ENCODE data around the gene BRINP1.

BRINP1 gene

DNA sequence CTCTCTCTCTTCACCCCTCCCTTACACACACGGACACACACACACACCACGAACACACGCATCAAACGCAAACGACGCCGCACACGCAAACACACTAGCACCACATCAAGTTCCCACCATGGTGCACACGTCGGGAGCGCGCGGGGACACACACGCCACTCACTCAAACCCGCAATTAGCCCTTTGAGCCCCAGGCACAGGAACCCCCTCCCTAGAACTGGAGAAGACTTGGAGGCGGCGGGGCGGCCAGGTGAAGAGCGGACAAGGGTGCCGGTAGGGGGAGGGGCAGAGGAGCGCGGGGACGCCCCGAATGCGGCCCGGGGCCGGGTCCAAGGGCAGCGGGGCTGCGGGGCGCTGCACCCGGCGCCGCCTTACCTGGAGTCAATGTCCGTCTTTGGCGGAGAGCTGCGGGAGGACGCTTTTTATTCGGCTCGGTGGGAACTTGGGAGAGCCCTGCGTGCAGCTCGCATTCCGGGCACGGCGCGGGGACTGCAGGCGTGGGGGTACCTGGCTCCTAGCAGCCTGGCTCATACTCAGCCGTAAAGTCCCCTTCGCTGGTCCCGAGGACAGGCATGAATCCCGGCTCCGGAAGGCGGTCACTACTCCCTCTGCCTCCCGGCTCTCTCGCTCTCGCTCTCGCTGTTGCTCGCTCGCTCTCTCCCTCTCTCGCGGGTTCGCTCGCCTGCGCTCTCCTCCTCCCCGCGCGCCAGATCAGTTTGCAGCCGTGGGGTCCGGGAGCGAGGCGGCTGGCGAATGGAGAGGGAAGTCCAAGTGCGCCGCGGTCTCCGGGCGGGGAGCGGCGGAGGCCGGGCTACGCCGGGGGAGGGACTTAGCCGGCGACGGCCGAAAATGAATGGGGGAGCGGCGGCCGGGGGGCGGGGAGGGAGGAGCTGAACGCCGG lies at the start of gene BRINP1:
Gene BRINP1 (minus strand): TSS at position 755 of the 901 bp plus-strand sequence. CDS start 56,080 bp downstream, outside the sequence.
- no peak for DNase-seq (ENCODE audit: low read depth in 3 of 3)

DNA sequence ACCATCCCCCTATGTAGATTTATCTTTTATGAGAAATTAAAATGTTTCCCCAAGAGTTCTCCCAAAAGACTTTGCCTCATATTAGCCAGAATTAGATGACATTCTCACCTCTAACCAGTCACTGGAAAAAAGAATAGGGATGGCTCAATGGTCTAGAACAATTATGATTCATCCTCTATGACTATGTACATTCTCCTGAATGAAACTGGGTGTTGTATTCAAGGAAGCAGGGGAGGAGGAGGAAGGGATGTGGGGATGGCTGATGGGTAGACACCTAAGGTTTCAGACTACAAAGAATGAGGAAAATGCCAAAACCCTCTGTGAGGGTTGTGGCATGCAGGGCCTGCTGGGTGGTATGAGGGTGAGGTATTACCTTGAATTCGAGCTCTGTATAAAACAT lies 49.5 kb upstream of the BRINP1 start:
- DNase-seq (ENCODE audit: low read depth in 3 of 3) = no peak

- DNase-seq (ENCODE audit: low read depth in 3 of 3) = no peak
Observed at GRCh38 chr9:119416793-119417192, 47.6 kb upstream of the BRINP1 start.

DNA sequence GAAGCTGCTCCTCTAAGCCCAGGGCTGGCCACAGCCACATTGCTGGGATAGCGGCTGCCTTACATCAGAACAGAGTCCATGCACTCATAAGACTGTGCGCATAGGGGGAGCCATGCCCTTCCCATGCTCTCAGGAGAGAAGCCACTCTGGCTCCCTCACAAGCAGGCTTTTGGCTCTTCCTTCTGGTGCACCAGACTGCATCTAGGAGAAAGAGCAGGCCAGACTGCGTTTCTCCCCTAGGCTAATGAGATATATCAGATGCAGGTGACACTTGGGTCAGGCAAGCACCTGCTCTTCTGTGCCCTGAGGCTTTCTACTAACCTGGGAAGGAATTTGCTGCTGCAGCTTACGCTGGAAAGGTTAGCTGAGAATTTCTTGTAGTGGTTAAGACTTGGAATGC lies 43.2 kb upstream of the BRINP1 start:
- DNase-seq (ENCODE audit: low read depth in 3 of 3) = no peak

DNA sequence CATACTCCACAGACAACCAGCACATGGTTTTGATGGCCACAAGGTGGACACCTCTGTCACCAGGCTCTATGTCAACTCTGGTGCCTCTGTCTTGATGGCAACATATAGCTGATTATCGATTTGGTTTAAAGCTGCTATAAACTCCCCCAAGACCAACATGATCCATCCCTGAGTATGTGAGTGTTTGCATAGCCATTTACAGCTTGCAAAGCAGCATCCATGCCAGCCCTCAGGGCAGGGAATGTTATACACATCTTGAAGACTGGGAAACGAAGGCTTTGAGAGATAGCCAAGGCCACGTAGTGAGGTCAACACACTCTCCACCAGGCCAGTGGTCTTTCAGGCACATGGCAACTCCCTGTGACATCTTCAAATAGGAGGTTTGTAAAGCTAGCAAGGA lies 40.3 kb upstream of the BRINP1 start:
- DNase-seq (ENCODE audit: low read depth in 3 of 3) = no peak

GRCh38 chr9:119400606-119401005 lies 31.4 kb upstream of the BRINP1 start:
- DNase-seq (ENCODE audit: low read depth in 3 of 3) = no peak

DNA sequence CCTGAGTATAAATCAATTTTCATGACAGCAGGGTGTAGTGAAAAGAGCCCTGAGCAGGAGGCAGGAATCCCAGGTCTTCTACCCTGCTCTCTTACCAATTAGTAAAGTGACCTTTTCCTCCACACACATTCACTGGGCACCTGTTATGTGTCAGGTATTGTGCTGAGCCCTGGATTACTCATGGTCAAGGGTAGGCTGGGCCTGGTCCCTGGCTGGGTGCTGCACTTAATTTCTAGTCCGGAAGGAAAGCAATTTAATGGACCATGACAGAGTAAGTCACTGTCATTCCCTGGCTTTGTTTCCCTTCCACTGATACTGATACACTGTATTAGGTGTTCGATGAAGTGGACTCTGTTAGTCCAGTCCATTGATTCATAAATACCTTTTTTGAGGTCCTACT lies 29.1 kb upstream of the BRINP1 start:
- no peak for DNase-seq (ENCODE audit: low read depth in 3 of 3)

GRCh38 chr9:119391878-119392277 lies 22.6 kb upstream of the BRINP1 start:
- no peak for DNase-seq (ENCODE audit: low read depth in 3 of 3)

DNA sequence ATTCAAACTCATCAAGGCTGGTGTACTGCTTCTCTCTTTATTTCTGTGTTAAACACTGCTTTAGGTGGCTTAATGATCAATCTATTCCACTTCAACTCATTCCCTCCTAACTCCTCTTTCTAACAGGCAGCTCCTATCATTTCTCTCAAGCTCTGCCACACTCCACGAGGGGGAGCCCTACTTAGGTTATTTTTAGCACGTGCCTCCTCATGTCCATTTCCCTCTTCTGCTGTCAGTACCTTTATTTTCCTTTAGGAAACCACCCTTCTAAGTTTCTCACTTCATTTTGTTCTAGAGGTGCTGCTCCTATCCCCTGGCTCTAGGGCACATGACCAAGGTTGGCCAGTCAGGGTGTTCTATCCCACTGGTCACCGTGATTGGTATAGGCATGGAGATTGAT lies 6.7 kb upstream of the BRINP1 start:
- no peak for DNase-seq (ENCODE audit: low read depth in 3 of 3)

DNA sequence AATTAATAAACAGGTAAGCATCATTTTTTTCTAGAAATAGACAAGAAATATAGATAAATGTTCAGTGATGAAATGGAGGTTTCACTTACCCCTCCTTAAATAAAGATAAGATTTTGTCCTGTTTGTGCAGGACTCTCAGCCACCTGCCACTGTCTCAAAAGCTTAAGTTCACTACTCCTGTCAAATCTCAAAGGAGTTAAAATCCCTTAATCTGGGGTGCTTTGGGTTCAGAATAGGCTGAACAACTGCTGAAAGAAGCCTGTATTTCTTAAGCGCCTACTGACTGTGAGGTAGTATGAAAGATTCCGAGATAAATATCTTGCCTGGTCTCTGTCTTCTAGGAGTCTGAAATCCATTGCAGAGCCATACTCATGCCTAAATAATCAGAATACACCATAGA lies 3.7 kb upstream of the BRINP1 start:
- DNase-seq (ENCODE audit: low read depth in 3 of 3) = no peak

- DNase-seq (ENCODE audit: low read depth in 3 of 3) = no peak
Observed at GRCh38 chr9:119370816-119371215, 1.6 kb upstream of the BRINP1 start.

DNA sequence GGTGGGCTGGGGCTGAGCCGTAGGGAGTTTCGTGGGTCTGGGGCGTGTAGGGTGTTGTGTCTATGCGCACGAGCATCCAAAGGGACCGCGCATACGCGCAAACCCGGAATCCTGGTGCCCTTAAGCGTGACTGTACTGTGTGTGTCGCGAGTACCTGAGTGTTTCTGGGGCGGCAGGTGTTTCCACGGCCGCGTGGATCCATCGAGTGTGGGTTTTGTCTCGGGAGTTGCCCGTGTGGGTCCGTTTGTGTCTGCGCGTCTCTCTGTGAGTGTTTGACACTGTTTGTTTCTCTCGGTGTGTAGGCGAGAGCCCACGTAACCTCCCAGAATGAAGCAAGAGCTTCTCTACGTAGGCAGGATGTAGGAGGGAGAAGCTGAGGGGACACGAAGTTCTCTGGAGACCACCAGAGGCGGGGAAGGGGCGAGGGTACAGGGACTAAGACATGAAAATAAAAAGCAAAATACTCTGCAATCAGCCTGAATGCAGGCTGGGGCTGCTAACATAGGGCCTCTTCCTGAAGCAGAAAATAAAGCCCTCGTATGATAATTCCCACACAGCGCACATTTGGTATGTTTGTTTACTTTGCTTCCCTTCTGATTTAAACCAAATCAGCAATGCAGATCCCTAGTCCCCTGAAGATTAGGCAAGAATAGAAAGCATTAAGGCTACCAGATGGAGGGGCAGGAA lies 588 bp upstream of the BRINP1 start:
- DNase-seq (ENCODE audit: low read depth in 3 of 3) = no peak

DNA sequence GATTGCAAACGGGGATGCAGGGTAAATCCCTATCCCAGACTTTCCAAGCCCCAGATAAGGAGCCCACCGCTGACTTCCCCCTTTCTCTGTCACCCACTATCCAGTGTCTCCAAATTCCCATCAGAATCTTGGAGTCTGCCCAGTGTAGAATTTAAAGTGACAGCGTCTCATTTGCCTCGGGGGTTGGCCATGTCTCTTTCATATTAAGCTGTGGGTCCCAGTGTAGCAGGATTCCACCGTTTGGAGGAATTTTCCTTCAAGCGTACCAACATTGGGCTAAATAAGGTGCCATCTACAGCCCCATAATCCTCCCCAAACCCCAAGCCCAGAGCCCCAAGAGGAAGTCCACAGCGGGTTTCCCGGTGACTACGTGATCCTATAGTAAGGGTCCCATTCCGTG lies 1.1 kb downstream of the BRINP1 start:
- no peak for DNase-seq (ENCODE audit: low read depth in 3 of 3)

DNA sequence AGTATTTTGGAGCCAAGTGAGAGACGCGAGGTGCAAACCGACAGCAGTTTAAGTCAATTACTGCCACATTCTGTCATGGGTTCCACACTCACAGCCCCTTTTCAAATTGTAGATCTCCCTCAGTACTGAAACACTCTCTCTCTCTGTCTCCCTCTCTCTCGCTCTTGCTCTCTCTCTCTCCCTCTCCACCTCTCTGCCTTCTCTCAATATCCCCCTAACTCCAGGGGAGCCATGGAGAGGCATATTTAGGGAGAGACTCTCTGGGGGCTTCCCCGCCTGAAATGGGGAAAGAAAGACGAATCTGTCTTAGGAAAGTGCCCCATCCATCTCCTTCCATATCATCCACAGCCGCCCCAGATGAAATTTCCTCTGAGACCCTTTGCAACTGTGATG lies 1.6 kb downstream of the BRINP1 start:
- no peak for DNase-seq (ENCODE audit: low read depth in 3 of 3)

GRCh38 chr9:119366909-119367682 lies 2.1 kb downstream of the BRINP1 start:
- DNase-seq (ENCODE audit: low read depth in 3 of 3) = no peak

GRCh38 chr9:119365291-119366027 lies 3.8 kb downstream of the BRINP1 start:
- no peak for DNase-seq (ENCODE audit: low read depth in 3 of 3)

DNA sequence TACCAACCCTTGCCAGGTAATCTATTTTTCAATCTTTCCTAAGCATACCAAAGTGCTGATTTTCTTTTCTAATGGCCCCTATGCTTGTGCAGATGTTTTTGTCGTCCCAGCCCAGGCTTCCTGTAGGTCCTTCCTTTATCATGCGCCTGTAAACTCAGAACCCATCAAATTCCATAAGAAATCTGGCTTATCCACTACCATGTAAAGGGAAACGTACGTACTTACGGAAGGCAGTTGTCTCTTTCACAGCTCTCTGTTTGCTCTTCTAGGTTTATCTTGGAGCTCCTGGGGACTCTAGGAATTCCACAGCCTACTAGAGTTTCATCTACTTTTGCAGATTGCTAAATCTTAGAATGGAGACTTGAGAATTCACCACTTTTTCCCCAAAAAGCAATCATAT lies 9.0 kb downstream of the BRINP1 start:
- no peak for DNase-seq (ENCODE audit: low read depth in 3 of 3)

- DNase-seq (ENCODE audit: low read depth in 3 of 3) = no peak
Observed at GRCh38 chr9:119357336-119358096, 11.7 kb downstream of the BRINP1 start.

DNA sequence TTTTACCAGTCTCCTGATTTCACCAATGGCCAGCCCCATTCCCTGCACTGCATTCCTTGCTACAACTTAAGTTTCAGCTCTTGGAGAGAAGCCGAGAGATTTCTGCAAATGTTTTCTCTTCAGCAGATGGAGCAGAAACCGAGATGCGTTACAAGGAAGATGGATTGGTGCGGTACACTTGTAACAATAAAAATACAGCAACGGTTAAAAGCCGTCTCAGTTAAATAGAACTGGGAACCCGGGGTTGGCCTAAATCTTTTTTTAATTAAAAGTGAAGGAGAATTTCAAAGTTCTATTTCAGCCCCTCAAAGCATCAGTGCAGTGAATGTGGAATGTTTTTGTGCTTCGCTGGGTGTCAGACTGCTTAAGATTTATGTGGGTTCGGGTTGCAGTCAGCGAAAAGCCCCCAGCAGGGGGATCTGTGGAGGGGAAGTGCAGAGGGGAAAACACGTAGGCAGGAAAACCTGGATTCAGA lies 19.8 kb downstream of the BRINP1 start:
- DNase-seq (ENCODE audit: low read depth in 3 of 3) = no peak

GRCh38 chr9:119343059-119343990 lies 25.9 kb downstream of the BRINP1 start:
- no peak for DNase-seq (ENCODE audit: low read depth in 3 of 3)
